HG02973 (cell line): Measurements from ENCODE around the gene ACTRT2.

ENCODE experiments used
- ATAC-seq: cut with Tn5 transposase; IDR thresholded peaks from one replicate; pipeline ENCODE4 v1.9.1; 2021; ENCODE audit warnings: moderate library complexity; ENCODE audit not compliant: unreplicated experiment

The ACTRT2 gene

GRCh38 chr1:3015744-3016143 is 5.5 kb upstream of the ACTRT2 start:
- ATAC-seq = no peak

- ATAC-seq = no peak
These were observed 4.4 kb upstream of the ACTRT2 start for GRCh38 chr1:3016641-3017439.

DNA sequence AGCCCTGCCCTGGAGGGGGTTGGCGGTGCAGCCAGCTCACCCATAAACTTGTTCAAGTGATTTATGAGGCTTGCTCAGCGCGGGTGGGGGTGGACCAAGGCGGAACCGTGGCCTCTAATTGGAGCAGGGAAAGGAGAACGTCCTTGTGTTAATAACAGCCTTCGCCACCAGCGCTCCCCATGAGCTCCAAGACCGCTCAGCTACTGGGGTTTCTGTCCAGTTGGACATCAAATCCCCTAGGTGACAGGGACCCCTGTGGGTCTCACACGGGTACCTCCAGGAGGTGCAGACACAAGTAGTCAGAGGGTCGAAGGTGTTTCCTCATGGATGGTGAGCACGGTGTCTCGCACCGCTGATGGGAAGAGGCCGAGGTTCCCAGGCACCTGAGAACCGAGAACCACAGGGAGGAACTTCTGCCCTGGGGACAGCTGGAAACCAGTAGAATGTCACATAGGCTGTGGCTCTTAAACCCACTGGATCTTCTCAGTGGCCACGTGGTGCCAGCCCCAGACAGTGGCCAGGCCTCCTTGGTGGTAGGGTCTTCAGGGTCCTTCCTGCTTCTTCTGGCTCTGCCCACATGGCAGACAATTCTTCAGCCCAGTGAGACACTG is 3.7 kb upstream of the ACTRT2 start:
- no peak for ATAC-seq

DNA sequence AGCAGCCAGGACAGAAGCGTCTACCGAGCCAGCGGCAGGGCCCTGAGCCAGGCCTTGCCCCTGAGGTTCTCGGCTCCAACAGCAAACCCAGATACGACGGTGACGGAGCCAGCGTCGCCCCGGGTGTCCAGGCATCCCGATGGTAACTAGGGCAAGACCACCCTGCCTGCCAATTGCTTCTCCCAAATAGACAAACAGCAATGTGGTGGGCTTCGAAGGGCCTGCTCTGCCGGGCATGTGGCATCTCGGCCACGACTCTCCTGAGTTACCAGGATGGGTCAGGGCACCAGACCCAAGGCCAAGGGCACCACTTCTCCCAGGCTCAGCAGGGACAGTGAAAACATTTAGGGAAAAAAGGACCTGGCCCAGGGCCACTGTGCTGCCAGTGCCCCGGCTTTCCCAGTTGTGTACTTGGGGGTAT is 3.2 kb upstream of the ACTRT2 start:
- no peak for ATAC-seq

GRCh38 chr1:3018576-3018975 is 2.7 kb upstream of the ACTRT2 start:
- no peak for ATAC-seq

GRCh38 chr1:3019007-3019515 is 2.2 kb upstream of the ACTRT2 start:
- ATAC-seq = no peak

DNA sequence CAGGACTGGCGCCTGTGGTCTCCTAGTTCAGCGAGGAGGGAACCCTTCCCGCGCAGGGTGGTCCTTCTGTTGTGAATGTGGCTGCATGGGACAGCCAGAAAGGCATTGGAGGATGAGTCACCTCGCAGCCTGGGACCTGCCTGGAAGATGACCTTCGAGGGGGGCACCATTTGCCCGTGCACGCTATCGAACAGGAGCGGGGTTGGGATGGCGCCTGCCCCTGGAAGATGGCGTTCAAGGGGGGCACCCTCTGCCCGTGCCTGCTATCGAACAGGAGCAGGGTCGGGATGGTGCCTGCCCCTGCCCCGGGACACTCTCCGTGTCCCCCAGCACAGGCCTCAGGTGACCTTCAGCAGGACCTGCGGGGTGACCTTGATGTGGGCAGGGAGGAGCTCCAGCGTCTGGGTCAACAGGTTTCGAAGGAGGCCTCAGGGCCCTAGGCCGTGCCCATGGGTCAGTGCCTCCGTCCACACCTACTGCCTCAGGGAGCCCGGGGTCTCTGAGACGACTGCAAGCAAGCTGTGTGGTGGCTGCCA is 1.7 kb upstream of the ACTRT2 start:
- no peak for ATAC-seq

DNA sequence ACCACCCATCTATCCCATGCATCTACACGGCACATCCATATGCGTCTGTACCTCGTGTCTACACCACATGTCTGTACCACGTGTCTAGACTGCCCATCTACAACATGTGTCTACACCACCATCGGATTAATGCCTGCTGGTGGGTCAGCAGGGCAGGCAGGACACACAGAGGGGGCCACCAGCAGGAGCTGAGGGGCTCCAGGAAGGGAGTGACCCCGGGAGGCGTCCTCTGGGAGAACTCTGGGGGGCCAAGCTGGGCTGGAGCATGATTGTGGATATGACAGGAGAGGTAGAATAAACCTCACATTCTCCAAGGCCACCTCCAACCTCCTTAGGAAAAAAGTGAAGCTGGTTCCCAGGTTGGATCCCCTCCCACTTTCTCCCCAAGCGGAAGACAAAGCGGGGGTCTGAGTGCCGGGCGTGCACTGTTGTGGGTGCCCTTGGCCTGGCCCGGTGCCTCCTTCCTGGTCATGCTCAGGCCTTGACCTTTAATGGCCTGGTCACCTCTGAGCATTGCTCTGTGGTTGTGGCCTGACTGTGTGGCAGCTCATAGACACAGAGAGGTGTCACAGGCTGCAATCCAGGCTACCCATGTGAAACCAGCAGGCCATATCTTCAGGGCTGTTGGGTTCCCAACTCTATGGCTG is 881 bp upstream of the ACTRT2 start:
- no peak for ATAC-seq

DNA sequence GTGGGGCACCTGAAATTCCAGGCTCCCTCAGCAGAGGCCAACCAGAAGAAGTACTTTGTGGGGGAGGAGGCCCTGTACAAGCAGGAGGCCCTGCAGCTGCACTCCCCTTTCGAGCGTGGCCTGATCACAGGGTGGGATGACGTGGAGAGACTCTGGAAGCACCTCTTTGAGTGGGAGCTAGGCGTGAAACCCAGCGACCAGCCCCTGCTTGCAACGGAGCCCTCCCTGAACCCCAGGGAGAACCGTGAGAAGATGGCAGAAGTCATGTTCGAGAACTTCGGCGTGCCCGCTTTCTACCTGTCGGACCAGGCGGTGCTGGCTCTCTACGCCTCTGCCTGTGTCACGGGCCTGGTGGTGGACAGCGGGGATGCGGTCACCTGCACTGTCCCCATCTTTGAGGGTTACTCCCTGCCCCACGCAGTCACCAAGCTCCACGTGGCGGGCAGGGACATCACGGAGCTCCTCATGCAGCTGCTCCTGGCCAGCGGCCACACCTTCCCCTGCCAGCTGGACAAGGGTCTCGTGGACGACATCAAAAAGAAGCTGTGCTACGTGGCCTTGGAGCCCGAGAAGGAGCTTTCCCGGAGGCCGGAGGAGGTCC is 634 bp downstream of the ACTRT2 start:
- no peak for ATAC-seq

DNA sequence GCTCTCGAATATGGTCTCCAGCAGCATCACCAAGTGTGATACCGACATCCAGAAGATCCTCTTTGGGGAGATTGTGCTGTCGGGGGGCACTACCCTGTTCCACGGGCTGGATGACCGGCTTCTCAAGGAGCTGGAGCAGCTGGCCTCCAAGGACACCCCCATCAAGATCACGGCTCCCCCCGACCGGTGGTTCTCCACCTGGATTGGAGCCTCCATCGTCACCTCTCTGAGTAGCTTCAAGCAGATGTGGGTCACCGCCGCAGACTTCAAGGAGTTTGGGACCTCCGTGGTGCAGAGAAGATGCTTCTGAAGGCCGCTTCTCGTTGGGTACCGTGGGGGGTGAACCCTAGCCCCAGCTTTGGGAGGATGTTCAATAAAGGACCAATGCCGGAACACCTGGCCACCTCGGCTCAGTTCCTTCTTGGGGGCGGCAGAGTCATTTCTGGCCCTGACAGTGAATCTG is 1.3 kb downstream of the ACTRT2 start:
- ATAC-seq = no peak

DNA sequence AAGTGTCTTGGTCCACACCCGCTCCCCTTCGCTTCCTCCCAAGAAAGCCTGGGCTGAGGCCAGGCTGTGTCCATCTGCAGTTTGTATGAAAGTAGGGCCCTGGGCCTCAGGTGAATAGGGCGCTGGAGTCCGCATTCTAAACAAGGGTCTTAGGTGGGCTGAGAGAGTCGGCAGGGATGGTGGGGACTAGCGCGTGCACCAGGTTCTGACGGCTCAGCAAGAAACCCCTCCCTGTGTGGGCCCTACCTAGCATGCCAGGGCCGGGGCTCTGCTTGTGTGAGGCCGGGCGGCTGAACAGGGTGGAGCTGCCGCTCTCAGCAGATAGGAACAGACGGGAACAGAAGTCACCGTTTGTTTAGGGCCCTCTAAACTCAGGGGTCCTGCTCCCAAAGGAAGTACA is 1.7 kb downstream of the ACTRT2 start:
- ATAC-seq = no peak

DNA sequence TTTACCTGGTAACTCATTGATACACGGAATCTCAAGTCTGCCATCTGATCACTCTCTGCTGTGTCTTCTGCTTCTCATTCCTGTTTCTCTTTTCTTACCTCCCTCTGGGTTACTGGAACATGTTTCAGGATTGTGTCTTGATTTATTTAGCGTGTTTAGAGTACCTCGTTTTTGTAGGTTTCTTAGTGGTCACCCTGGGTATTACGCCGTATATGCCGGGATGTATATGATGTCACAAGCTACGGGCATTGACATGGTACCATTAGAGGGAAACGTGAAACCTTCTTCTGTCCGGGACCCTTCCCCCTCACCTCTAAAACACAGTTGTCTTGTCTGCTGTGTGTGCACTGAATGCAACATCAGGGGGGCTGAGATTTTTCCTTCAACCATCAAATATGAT is 2.8 kb downstream of the ACTRT2 start:
- ATAC-seq = no peak

DNA sequence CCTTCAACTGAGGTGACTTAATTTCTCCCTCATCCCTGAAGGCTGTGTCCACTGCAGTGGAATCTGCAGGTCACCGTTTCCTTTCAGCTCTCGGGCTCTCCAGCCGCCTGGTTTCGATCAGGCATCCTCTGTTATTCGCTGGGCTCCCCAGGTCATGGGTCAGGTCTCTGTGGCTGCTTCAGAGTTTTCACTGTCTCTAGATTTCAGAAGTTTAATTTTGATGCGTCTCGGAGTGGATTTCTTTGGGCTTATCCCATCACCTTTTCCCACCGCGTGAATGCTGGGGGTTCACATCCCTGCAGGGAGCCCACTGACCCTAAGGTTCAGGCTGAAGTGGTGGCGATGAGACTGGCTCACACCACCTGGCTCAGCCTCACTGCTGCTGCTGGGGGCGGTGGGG is 3.3 kb downstream of the ACTRT2 start:
- ATAC-seq = no peak

DNA sequence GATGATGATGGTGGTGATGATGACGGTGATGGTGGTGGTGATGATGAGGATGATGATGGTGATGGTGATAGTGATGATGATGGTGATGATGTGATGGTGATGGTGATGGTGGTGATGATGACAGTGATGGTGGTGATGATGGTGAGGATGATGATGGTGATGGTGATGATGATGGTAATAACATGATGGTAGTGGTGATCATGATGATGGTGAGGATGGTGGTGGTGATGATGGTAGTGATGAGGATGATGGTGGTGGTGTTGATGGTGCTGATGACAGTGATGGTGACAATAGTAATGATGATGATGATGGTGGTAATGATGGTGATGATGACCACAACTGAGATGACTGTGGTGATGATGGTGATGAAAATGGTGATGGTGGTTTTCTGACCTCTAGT is 4.9 kb downstream of the ACTRT2 start:
- ATAC-seq = no peak

DNA sequence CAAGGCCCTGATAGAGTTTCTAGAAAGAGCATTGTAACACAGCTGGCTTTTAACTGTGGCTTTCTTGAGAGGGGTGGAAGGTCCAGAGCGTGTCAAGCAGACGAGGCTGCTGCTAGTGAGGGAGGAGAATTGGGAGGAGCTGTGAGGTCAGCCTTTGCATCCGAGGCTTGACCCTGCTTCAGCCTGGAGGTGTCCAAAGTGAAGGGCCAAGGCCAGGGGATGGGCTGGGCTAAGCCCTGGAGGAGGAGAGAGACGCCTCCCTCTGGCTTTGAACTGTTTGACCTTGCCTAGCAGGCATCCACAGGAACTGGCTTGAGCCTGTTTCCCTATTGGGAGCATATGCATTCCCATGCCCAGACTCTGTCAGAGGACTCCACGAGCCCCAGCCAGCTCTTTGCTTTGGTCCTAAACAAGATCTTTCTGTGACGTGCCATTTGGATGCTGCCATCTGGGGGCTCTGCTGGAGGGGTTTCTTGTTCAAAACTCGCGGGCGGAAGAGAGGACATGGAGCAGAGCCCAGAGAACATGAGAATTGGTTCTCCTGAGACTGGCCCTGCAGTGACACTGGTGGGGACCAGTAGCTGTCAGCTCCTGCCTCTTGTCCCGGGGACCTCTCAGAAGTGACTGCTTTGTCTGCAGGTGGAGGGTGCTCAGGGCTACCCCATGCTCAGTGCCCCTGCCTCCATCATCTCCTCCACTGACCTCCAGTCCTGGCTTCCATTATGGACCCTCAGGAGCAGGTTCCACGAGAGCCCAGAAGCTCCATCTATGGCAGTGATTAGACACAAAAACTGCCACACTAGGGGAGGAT is 5.5 kb downstream of the ACTRT2 start:
- no peak for ATAC-seq

DNA sequence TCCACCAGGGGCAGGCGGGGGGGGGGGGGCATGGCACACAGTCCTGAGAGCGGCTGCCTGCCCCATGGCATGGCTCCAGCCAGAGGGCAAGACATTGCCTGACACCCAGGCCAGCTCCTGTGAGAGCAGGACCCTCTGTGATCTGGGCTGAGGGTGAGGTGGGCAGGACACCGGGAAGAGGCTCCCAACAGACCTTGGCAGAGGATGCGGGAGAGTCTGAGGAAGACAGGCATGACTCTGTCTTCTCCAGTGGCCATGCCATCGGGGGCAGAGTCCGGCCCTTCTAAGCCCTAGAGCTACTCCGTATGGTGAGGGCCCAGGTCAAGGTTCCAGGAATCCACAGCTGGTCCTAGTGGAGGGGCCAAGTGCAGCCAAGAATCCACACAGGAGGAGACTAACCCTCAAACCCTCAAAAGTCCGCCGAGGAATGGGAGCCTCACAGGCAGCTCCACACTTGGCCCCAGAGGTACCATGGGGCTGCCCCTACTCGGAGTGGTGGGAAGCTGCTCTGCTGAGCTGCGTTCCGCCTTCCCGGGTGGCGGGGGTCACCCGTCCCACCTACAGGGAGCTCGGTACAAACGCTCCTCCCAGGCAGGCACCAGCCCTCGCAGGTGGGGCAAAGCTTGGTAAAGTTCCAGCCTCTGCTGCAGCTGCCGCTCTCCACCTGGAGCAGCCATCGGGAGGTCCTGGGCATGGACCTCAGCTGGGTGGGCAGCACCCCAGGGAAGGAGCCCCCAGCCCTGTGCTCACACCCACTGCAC is 6.5 kb downstream of the ACTRT2 start:
- no peak for ATAC-seq

- ATAC-seq = no peak
These were observed 7.4 kb downstream of the ACTRT2 start for GRCh38 chr1:3028531-3029282.

DNA sequence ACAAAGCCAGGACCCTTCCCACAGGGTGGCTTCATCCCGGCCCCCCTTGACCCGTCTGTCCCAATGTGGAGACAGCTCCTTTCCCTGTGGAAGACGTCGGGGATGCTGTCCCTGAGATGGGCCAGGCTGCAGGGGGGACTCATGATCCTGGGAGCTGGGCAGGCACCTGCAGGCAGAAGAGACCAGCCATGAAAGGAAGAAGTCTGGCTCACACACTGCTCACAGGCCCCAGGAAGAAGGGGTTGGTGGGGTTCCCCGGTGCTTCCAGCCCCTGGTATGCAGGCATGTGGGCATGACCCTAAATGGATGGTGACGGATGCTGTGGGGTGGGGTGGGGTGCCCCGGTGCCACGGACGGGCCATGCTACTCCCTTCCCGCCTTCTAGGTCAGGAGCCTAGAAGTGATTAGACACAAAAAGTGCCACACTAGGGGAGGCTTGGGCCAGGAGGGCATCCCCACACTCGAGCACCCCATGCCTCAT is 8.3 kb downstream of the ACTRT2 start:
- ATAC-seq = no peak
